Spleen (tissue), 7 donors: ENCODE results near the gene DDRGK1.

Experiments
- POLR2A ChIP-seq, 3 donors: fragments of 450-650 bp; IDR thresholded peaks; one replicate each; pipeline ENCODE4 v1.5.1; 2017; ENCODE audit warnings: antibody characterized with exemption in 3 of 3, mild to moderate bottlenecking in 1 of 3
- TF ChIP-seq, protein P1 (sequence below), 11 experiments: fragments of 200-600 bp in 7 of 11; fragments of 450-650 bp in 4 of 11; sonication (generic) in 4 of 11; IDR thresholded peaks in 8 of 11; conservative IDR thresholded peaks in 3 of 11; 1 replicate in 7 of 11; 2 replicates in 4 of 11; pipeline versions ENCODE4 v1.4.0 to v1.8.0; 2016 to 2021; ENCODE audit warnings: antibody characterized with exemption in 11 of 11, inconsistent platforms in 4 of 11, mild to moderate bottlenecking in 1 of 11
- donor health status: DM: no; HTN: no; CAD: no; lungs with moderate emphysema.
- donor health status: DM: no; HTN: no; CAD: no.
- donor health status: DM: no; HTN: no; CAD: no.

DNA sequence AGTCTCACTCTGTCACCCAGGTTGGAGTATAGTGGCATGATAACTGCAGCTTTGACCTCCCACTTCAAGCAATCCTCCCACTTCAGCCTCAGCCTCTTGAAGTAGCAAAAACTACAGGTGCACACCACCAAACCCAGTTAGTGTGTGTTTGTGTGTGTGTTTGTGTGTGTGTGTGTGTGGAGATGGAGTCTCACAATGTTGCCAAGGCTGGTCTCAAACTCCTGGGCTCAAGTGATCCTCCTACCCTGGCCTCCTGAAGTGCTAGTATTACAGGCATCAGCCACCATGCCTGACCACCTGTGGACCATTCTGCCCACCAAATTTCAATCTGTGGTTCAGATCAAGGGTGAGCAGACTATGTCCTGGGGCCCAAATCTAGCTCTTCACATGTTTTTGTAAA, 53.6 kb downstream of the DDRGK1 start:
- TF ChIP-seq, protein P1, sequence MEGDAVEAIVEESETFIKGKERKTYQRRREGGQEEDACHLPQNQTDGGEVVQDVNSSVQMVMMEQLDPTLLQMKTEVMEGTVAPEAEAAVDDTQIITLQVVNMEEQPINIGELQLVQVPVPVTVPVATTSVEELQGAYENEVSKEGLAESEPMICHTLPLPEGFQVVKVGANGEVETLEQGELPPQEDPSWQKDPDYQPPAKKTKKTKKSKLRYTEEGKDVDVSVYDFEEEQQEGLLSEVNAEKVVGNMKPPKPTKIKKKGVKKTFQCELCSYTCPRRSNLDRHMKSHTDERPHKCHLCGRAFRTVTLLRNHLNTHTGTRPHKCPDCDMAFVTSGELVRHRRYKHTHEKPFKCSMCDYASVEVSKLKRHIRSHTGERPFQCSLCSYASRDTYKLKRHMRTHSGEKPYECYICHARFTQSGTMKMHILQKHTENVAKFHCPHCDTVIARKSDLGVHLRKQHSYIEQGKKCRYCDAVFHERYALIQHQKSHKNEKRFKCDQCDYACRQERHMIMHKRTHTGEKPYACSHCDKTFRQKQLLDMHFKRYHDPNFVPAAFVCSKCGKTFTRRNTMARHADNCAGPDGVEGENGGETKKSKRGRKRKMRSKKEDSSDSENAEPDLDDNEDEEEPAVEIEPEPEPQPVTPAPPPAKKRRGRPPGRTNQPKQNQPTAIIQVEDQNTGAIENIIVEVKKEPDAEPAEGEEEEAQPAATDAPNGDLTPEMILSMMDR (IDR thresholded peaks at IDR 0.05 in 8 of 11, conservative IDR thresholded peaks at IDR 0.05 in 3 of 11) = no peak
- TF ChIP-seq POLR2A (IDR thresholded peaks at IDR 0.05) = no peak
